Measurements from ENCODE around the gene TAS2R30.
"Not testable (repeated sequence)": the region's sequence is repeated elsewhere in the genome, so short reads cannot be mapped to it uniquely, and the experiment has no call there.

TAS2R30 gene

DNA sequence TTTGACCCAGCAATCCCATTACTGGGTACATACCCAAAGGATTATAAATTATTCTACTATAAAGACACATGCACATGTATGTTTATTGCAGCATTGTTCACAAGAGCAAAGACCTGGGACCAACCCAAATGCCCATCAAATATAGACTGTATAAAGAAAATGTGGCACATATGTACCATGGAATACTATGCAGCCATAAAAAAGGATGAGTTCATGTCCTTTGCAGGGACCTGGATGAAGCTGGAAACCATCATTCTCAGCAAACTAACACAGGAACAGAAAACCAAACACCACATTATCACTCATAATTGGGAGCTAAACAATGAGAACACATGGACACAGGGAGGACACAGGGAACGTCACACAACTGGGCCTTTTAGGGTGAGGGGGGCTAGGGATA lies 20.3 kb downstream of the TAS2R30 start:
- not testable (repeated sequence) for DNase-seq

- not testable (repeated sequence) for DNase-seq
Measured at GRCh38 chr12:11111213-11111612, 23.2 kb downstream of the TAS2R30 start.

DNA sequence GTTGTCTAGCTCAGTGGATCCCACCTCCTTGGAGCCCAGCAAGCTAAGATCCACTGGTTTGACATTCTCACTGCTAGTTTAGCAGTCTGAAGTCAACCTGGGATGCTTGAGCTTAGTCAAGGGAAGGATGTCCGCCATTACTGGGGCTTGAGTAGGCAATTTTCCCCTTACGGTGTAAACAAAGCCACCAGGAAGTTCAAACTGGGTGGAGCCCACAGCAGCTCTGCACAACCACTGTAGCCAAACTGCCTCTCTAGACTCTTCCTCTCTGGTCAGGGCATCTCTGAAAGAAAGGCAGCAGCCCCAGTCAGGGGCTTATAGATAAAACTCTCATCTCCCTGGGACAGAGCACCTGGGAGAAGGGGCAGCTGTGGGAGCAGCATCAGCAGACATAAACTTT lies 25.6 kb downstream of the TAS2R30 start:
- no peak for DNase-seq

DNA sequence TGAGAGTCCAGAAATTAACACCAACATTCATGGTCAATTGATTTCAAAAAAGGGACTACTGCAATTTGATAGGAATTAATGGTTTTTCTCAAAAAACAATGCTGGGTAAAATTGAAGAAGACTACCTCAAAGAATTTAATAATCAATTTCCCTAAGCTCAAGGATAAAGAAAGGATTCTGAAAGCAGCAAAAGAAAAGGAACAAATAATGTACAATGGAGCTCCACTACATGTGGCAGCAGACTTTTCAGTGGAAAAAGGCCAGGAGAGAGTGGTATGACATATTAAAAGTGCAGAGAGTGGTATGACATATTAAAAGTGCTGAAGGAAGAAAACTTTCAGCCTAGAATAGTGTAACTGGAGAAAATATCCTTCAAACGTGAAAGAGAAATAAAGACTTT lies 26.7 kb downstream of the TAS2R30 start:
- DNase-seq, result no peak

DNA sequence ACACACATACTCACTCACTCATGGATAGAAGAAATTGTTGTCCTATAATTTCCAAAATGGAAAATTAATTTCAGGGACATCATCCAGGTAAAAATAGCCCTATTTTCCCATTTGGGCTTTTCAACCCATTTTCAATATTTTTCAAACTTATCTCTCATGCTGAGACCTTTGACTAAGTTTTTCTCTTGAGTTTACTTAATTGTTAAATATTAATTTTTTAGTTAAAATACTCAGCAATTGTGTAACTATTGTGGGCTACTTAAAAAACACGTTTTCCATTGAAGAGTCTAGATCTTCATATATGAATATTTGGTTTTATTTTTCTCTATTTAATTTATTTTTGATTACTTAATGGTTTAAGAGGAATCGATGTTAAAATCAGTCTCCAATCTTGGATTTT lies 28.2 kb downstream of the TAS2R30 start:
- DNase-seq, result no peak

DNA sequence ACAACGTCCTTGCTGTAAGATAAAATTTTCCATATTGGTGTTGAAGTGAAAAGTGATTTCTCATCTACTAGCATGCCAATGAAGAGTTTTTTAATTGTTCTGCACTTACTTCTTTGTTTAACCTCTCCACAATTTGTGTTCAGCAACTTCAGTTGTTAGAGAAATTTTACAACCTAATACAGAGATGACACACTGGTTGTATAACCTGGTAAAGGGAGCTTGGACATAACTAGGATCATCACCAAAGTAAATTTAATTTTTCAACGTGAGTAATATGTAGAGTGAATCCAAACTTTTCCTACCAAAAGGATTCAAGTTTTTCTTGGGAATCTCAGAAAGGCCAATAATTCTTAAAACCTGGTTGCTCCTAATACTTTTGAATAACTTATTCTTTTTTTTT lies 28.9 kb downstream of the TAS2R30 start:
- no peak for DNase-seq

- DNase-seq, result not testable (repeated sequence)
Measured at GRCh38 chr12:11094910-11095309, 39.5 kb downstream of the TAS2R30 start.

DNA sequence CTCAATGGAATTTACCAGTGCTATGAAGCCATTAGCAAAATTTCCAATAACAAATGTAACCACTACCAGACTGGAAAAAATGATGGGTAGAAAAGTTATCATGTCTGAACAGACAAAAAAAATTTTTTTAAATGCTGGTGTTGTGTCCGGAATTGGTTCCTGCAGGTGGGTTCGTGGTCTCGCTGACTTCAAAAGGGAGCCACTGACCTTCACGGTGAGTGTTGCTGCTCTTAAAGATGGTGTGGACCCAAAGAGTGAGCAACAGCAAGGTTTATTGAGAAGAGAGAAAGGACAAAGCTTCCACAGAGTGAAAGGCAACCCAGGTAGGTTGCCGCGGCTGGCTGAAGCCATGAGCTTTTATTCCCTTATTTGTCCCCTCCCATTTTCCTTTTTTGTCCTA lies 42.3 kb downstream of the TAS2R30 start, which contains the start of gene TAS2R43:
TSS of gene TAS2R43 (minus strand) at position 186 of the 400 bp plus-strand sequence. CDS start at position 102, 84 bp downstream.
- DNase-seq, result no peak

GRCh38 chr12:11089246-11089645 lies 45.2 kb downstream of the TAS2R30 start:
- no peak for DNase-seq

DNA sequence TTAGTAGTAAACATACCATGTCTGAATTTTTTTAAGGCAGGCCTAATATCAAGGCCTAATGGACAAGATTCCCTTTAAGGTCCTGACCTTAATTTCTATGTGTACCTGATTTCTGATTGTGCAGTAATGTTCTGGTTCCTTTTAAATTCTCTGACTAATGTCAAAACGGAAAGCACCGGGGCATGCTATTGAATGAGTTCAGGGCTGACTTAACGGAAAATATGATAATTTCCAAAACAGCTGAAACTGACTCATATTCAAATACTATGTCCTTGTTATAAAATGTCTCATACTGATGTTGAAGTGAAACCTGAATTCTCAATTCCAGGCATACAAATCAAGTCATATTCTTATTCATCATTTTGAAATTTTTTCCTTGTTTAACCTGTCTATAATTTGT lies 49.0 kb downstream of the TAS2R30 start:
- no peak for DNase-seq
